HG02852 (cell line): ENCODE measurements around the gene ATP8B4.

Source experiments
- ATAC-seq: cut with Tn5 transposase; IDR thresholded peaks from one replicate; pipeline ENCODE4 v1.9.1; 2021; ENCODE audit warnings: mild to moderate bottlenecking, moderate library complexity; ENCODE audit not compliant: unreplicated experiment

Gene ATP8B4

DNA sequence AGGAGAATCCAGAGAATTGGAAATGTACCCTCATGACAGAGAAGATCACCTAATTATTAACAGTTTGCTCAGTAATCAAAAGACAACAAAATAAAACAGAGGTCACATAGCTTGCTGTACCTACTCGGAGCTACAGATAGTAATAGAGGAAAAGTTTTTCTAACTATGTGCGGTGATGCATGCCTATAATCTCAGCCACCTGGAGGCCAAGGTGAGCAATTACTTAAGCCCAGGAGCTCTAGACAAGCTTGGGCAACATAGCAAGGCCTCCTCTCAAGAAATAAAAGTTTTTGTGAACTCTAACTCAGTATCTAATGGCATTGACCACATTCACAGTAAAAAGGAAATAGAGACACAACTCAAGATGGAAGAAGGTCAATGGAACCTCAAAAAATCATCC is 243.6 kb downstream of the ATP8B4 start:
- no peak for ATAC-seq

DNA sequence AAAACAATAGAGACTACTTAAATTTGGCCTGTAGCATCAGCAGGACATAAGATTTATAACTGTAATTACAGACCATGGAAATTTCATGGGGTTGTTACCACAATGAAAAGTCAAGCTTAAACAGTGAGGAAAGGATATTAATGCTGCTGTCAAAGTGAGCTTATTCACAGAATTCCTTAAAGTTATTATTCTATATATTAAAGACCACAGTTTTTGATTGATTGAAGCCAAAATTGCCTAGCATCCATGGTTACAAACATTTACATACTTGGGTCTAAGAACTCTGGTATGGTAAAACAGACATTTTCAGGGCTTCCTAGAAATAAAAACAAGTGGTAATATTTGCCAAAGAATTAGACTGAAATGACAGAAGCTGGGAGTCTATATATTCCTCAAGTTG is 248.6 kb downstream of the ATP8B4 start:
- no peak for ATAC-seq

DNA sequence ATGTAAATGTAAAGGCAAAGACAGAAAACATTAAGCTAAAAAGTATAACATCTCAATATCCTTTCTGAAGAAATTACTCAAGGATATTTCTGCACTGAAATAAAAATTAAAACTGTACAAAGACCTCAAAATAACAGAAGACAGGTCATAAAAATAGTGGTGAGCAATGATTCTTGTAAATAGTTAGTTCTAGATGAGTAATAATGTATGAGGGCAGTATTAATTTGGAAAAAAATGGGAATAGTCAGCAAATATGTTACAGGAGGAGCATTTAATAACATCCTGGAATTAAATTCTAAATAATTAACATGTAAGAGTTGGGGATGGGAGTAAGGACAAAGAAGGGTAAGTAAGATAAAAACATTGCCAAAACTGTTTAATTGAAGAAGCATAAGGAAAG is 250.7 kb downstream of the ATP8B4 start:
- no peak for ATAC-seq

DNA sequence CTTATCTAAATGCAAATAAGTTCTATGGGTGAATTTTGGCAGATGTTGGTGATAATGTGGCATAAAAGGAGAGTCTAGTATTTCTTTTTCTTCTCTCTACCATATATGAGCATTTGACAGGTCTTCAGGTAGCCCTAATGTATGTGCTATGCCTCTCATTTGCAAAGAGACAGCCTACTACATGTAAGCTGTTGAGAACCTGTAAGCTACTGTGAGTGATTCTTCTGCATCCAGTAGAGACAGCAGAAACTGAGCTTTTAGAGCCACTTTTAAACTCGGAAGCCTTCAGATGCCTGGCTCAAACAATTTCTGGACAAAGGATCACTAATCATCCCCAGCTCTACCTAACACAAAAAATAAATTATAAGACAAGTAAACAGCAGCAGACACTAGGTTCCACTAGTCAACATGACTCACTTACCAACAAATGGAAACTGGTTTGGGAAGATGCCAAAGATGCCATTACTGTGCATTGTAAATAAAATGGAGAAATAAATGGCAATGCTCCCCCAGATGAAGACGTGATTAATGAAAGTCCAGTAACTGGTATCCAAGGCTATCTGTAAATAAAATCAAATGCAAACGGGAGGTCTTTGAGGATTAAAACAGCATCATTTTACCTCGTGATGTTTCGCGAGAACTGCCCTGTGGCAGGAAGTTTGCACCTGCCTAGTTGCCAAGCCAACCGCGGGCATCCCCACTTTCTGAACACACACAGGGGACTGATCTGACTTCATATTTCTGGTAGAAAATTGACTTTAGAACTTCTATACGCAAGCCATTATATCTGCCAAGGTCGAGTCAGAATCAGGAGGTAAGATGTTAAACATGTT is 252.9 kb downstream of the ATP8B4 start:
- no peak for ATAC-seq

DNA sequence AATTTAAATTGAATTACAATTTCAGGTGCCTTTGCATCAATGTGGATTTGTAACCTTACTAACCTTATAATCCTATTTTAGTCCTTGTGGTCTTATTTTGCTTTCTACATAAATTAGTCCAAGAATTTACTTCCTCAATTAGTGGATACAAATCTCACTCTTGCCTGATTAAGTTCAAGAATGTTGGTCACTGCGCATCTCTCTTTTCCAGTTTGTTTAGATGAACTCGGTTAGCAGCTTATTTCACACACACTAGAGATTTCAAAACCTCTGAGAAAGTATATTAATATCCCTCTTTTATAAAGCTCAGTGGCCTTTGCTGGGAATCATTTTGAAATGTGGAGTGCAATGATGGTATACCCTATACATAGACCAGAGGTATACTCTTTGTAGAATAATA is 254.8 kb downstream of the ATP8B4 start:
- no peak for ATAC-seq

DNA sequence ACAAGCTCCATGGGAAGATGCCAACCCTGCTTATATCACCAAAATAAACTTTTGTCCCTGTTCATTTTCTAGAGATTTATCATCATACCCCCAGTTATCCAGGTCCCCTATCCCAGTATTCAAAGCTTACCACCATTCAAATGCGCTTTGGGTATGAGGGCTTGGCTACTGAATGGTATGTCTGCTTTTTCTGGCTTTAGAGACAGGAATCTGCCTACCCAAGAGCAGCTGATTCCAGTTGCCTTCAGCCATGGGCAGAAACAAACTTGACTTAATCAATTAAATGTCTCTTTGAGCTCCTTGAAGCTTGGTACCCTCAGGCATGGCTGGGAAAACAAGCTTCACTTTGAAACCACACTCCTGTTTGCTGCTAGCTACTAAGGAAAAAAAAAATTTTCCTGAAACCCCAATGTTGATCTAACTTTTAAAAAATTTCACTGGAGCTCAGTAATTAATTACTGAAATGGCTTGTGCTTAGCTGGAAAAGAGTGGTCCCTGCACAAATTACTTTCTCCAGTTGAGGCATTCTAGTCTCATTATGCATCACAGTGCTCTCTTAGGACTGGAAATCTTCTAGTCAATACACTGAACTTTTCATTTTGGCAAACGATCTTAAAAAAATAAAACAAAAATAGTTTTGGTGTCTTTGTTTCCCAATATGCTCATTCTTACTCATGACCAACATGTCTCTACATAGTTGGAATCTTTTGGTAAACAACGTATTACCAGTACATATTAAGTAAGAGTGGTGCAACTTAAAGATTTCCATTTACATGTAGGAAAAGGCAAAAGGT is 255.4 kb downstream of the ATP8B4 start:
- no peak for ATAC-seq

DNA sequence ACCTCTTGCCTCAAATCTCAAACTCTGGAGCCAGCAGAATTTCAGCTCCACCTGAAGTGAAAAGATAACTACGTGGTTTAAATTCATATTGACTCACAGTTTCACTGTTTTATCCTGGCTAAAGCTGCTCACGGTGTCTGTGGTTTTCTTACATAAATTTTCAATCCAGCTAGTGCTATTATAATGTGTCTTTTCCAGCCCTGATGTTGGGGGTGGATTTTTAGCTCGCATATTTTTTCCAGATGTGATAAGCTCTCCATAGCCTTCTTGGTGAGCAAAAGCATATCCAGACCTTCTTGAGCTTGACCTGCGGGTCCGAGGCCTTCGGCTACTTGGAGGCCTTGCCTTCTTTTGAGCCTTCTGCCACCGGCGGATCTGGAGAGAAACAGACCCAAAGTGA is 258.9 kb downstream of the ATP8B4 start:
- ATAC-seq, result no peak

DNA sequence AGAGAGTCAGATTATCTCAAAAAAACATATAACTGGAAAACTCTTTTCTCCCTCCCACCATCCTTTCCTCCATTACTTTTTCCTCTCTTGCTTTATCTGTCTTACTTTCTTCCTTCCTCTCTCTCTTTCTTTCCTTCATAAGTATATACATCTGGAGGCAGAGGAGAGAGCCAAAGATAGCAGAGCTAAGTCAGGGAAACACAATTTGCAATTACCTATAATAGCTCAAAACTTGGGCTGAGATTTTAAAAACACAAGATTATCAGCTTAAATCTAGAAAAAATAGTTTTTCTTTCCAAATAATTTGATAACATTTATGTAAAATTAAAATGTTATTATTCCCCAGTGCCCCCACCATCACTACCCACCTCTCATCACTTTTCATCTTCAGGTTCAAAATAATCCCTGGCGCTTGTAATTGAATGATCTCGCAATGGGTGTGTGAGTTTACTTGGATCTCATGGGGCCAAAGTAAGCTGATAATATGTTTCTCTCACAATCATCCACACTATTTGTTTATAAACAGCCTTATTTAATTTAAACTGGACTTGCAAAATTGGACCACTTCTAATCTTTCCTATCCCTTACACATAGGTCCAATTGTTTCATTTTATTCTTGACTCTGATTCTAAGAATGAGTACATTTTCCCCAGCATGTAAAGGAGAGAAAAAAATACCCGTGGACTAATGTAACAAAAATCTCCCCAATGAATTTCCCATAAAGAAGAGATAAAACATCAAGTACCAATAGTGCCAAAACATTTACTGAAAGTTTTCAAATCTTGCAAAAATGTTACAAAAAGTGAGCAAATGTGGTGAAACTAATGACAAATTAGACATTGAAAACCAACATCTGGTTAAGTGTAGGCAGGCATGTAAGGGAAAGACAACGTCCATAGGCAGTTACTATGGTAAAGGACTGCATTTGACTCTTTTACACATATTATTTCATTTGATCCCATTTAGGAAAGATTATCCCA is 261.2 kb downstream of the ATP8B4 start:
- no peak for ATAC-seq

DNA sequence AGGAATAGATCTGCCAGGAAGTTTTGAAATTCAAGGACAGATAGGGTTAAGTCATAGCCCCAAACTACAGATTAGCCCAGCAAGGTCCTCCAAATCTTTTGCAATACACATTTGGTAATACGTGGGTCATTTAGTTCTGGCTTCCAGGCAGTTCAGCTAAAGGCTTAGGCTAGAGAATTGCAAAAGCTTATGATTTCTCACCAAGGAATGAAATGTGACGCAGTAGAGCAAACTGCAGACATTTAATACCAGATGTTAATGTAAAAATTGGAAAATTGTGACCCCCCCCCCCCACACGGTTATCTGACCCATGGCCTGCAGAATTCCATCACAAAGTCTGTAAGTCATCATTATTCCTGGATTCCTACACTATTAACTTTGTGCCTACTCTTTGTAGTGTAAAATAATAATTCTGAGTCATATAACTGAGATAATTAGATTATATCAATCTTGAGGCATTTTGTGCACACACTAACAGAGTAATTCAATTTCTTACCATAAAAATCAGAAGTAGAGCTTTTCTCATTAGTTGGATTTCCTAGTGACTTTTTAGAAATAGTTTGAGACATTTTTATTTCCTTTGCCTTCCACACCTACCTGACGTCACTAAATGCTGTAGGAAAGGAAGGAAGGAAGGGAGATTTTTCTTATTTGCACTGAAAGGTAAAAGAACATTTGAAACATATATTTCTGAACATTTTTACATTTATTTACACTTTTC is 263.0 kb downstream of the ATP8B4 start:
- no peak for ATAC-seq

DNA sequence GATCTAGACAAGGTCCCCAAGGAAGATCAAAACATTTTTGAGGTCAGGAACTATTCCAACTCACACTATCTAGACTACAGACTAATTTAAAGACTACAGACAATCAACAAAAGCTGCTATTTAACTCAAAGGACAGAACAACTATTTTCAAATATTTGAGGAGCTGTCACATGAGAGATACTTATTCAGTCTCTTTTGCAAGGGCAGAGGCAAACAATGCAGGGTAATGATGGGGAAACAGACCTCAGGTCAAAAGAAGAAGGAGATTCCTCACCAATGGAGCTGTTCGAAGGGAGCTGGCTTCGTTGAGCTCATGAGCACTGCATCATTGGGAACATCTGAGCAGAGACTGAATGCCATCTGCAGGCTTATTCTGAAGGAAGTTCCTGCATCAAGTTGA is 266.3 kb downstream of the ATP8B4 start:
- ATAC-seq, result no peak

DNA sequence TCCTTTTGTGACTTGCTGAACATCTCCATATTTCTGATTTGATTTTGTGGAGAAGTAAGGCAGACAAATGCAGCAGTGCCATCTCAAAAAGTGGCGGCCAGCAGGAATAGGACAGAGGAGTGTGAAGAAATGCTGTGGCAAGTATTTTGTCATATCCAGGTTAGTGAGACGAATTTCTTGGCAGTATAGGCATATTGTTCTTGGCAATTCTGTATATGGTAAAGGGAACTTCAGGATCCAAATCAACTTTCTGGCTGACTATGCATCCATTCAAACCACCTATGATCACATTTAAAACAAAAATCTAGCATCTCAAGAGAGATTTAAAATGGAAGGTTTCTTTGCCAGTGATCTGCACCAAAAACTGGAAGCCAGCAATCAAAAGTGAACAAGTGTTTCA is 270.2 kb downstream of the ATP8B4 start:
- no peak for ATAC-seq

DNA sequence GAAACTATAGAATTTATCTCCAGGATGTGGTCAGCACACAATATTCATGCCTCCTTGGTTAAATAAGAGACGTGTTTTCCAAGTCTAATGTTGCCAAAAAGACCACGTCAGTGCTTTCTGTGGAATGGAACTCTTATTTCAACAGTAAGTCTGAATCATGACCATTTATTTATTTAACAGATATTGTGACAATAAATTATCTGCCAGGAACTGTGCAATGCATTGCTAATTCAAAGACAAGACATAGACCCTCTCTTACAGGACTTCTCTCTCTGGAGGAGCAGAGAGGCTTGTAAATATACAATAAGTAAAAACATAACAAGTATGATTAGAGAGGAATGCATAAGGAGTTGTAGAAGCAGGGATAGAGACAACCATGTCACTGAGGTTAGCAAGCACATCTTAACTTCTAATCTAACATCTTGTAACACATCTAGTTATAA is 270.7 kb downstream of the ATP8B4 start:
- no peak for ATAC-seq

DNA sequence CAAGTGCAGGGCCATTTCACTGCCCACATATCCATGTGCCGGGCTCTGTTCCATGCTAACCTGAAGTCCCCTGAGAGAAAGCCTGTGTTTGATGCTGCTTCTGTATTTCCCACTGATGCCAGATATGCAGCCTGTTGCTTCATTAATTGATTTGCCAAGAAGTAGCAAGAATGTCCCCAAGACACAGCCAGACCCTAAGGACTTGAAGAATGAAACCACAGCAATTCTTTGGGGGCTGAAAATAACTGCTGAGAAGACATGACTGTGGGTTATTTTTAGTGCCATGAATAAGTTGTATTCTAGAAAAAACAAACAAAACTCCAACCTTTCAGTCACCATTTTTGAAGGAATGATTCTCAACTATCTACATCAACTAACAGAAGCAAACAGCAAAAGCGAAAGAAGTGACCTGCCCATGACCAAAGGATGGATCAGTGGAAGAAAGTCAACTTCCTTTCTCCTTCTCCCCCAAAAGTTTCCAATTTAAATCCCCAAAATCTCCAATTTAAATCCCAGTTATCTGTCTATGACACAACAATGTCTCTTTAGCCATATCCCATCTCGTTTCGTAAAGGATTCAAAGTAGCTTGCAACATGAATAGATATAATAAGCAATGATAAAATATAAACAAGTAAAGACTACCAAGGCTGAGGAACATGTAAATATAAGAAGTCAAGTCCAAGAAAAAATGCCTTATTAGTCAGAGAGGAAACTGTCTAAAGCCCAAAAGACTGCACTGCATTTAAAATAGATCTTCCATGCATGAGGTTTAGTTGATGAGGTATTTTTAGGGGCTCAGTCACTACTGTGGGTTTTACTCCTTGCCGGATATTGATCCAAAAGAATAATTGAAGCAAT is 271.4 kb downstream of the ATP8B4 start:
- no peak for ATAC-seq

DNA sequence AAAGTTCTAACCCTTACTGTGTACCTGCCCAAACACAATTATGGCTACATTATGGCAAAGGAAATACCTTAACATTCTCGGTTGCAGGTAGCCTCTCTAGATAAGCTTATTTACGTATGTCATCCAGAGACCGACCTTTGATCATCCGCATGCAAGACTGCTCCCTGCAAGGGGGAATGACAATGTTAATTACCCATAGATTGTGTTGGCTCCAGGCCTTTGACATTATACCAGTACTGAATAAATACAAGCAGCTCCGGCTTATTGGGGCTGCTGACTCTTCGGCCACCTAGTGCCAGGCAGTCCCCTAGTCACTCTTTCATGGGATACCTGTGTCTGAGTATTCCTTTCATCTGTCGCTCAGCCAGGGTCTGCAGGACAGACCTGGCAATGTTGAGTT is 274.6 kb downstream of the ATP8B4 start:
- ATAC-seq, result no peak

DNA sequence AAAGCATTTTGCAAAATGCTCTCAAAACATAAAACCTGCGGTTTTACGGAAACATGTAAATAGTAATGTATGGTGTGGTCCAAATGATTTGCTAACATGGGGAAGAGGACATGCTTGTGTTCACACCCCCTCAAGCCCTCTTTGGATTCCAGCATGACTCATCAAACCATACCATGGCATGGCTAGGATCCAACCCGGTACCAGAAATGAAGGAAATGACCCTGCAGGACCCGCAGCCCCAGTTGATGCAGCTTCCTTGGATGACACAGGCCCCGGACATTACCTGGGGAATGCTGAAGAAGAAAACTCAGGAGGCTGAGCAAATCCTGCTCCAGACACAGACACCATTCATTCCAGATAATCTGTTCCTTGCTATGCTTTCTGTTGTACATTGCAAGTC is 275.3 kb downstream of the ATP8B4 start:
- no peak for ATAC-seq

DNA sequence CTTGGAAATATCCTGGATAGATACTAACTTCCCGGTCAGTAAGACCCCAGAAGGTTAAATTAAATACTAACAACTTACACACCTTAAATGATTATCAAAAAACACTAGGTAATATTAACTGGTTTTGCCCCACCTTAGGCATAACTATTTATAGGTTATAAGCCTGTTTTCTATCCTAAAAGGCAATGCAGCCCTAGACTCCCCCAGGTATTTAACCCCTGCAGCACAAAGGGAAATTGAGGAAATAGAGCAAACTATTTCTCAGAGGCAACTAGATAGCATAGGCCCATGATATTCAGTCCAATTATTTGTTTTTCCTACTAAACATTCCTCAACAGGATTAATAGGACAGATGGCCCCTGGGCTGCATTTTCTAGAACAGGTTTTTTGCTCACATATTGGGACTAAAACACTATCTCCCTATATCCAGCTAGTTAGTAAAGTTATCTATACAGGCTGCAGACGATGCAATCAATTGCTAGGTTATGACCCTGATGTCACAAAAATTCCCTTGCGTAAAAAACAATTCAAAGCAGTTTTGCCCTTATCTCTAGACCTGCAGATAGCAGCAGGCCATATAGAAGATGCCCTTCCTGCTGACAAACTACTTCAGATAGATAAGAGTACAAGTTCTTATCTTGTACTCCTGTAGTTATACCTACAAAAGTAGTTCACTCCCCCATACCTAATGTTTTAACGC is 276.9 kb downstream of the ATP8B4 start:
- no peak for ATAC-seq

DNA sequence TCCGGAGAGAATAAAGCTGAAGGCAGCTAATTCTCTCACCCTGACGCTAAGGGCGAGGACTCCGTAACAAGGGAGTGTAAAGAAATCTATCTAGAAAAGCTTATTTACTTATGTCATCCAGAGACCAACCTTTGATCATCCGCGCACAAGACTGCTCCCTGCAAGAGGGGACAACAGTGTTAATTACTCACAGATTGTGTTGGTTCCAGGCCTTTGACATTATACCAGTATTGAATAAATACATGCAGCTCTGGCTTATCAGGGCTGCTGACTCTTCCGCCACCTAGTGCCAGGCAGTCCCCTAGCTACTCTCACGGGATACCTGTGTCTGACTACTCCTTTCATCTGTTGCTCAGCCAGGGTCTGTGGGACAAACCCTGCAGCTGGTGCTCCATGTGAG is 286.5 kb downstream of the ATP8B4 start:
- no peak for ATAC-seq

DNA sequence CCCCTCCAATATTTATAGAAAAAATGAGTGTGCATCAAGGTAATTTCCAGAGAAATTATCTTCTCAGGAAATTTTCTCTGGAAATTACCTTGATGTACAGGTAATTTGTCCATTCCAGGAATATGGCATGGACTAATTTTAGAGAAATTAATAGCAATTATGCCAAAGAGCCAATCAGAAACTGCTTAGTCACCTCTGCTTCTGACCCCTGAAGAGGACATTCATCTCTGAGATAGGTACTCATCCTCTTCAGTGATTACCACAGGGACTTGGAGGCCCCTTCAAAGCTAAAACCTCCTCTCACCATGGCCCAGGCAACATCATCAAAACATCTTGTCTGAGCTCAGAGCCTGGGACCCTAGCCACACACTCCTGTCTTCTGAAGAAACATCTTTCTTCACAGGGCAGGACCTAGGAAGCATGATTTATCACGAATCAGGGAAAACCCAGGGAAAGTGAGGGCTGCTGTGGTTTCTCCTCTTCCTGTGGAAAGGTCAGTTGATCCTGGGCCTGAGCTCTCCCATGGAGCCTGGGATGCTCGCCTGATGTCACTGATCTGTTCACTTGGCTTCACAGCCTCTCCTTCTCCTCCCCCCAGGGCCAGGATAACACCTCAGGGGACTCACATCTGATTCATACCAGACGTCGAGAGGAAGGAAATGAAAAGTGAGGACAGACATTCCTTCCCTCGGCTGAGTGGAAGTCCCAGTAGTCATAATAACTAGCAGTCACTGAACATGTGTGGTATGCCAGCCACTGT is 287.6 kb downstream of the ATP8B4 start:
- ATAC-seq, result no peak
